ENCODE results near the gene LRPAP1. TPM values are rescaled to one million over a fixed set of nuclear protein-coding genes. Genes with fewer than 3 reads are reported as not detected.
A peak's percentile ranks its signal among the peaks of the same experiment; 100 is the strongest.

Gene LRPAP1
- total RNA-seq, 1 donor from 2014 or later, result 15.7 TPM

- peaks cover 0 to 6% (median 0%) of the 10 kb centered on the region in 3 donors for H3K27me3 ChIP-seq (ENCODE audit: control insufficient read depth in 3 of 3, insufficient read depth in 3 of 3, low read length in 3 of 3)
- H3K36me3 ChIP-seq (ENCODE audit: control insufficient read depth in 3 of 3, insufficient read depth in 3 of 3, low read length in 3 of 3), result peaks cover 3 to 18% (median 6%) of the 10 kb centered on the region in 3 donors
- peaks cover 39 to 77% (median 66%) of the 10 kb centered on the region in 3 donors for H3K4me1 ChIP-seq (ENCODE audit: control insufficient read depth in 3 of 3, insufficient read depth in 3 of 3, low read length in 3 of 3)
- no peak overlapping the region for H3K4me3 ChIP-seq (ENCODE audit: low read length in 3 of 3)
- H3K9me3 ChIP-seq (ENCODE audit: control insufficient read depth in 3 of 3, low read length in 3 of 3), result no peaks in the 10 kb centered on the region
- peak overlapping the region in 2 of 3 donors; percentile 27 to 81 for H3K9ac ChIP-seq (ENCODE audit: low read depth in 1 of 3, low read length in 3 of 3)
- peak overlapping the region; percentile 100 for H3K27ac ChIP-seq (ENCODE audit: low read depth, low read length)
These were observed 51.1 kb downstream of the LRPAP1 start for GRCh38 chr4:3481113-3481531.

- Histone ChIP-seq H3K4me3 (ENCODE audit: low read length in 3 of 3) (no peak overlapping the region), H3K4me1 (ENCODE audit: control insufficient read depth in 3 of 3, insufficient read depth in 3 of 3, low read length in 3 of 3) (peaks cover 36 to 72% (median 61%) of the 10 kb centered on the region in 3 donors), H3K27ac (ENCODE audit: low read depth, low read length) (peak overlapping the region; percentile 100), H3K36me3 (ENCODE audit: control insufficient read depth in 3 of 3, insufficient read depth in 3 of 3, low read length in 3 of 3) (peaks cover 3 to 16% (median 3%) of the 10 kb centered on the region in 3 donors), H3K9me3 (ENCODE audit: control insufficient read depth in 3 of 3, low read length in 3 of 3) (no peaks in the 10 kb centered on the region), H3K27me3 (ENCODE audit: control insufficient read depth in 3 of 3, insufficient read depth in 3 of 3, low read length in 3 of 3) (peaks cover 0 to 4% (median 0%) of the 10 kb centered on the region in 3 donors), H3K9ac (ENCODE audit: low read depth in 1 of 3, low read length in 3 of 3) (peak overlapping the region in 2 of 3 donors; percentile 27 to 81)
These were observed 51.6 kb downstream of the LRPAP1 start for GRCh38 chr4:3480528-3481112.

- peaks cover 3 to 20% (median 3%) of the 10 kb centered on the region in 3 donors for H3K36me3 ChIP-seq (ENCODE audit: control insufficient read depth in 3 of 3, insufficient read depth in 3 of 3, low read length in 3 of 3)
- peak overlapping the region in 2 of 3 donors; percentile 14 to 81 for H3K9ac ChIP-seq (ENCODE audit: low read depth in 1 of 3, low read length in 3 of 3)
- H3K4me1 ChIP-seq (ENCODE audit: control insufficient read depth in 3 of 3, insufficient read depth in 3 of 3, low read length in 3 of 3), result peaks cover 30 to 64% (median 54%) of the 10 kb centered on the region in 3 donors
- no peak overlapping the region for H3K4me3 ChIP-seq (ENCODE audit: low read length in 3 of 3)
- peaks cover 0 to 4% (median 0%) of the 10 kb centered on the region in 3 donors for H3K27me3 ChIP-seq (ENCODE audit: control insufficient read depth in 3 of 3, insufficient read depth in 3 of 3, low read length in 3 of 3)
- H3K27ac ChIP-seq (ENCODE audit: low read depth, low read length), result no peak overlapping the region
- no peaks in the 10 kb centered on the region for H3K9me3 ChIP-seq (ENCODE audit: control insufficient read depth in 3 of 3, low read length in 3 of 3)
These were observed 52.7 kb downstream of the LRPAP1 start for GRCh38 chr4:3479358-3480101.

- peaks cover 25 to 64% (median 46%) of the 10 kb centered on the region in 3 donors for H3K4me1 ChIP-seq (ENCODE audit: control insufficient read depth in 3 of 3, insufficient read depth in 3 of 3, low read length in 3 of 3)
- no peaks in the 10 kb centered on the region for H3K9me3 ChIP-seq (ENCODE audit: control insufficient read depth in 3 of 3, low read length in 3 of 3)
- H3K4me3 ChIP-seq (ENCODE audit: low read length in 3 of 3), result no peak overlapping the region
- no peak overlapping the region for H3K27ac ChIP-seq (ENCODE audit: low read depth, low read length)
- H3K9ac ChIP-seq (ENCODE audit: low read depth in 1 of 3, low read length in 3 of 3), result peak overlapping the region in 1 of 3 donors; percentile 81
- peaks cover 0 to 4% (median 0%) of the 10 kb centered on the region in 3 donors for H3K27me3 ChIP-seq (ENCODE audit: control insufficient read depth in 3 of 3, insufficient read depth in 3 of 3, low read length in 3 of 3)
- peaks cover 3 to 20% (median 3%) of the 10 kb centered on the region in 3 donors for H3K36me3 ChIP-seq (ENCODE audit: control insufficient read depth in 3 of 3, insufficient read depth in 3 of 3, low read length in 3 of 3)
These were observed 53.5 kb downstream of the LRPAP1 start for GRCh38 chr4:3478446-3479357.

DNA sequence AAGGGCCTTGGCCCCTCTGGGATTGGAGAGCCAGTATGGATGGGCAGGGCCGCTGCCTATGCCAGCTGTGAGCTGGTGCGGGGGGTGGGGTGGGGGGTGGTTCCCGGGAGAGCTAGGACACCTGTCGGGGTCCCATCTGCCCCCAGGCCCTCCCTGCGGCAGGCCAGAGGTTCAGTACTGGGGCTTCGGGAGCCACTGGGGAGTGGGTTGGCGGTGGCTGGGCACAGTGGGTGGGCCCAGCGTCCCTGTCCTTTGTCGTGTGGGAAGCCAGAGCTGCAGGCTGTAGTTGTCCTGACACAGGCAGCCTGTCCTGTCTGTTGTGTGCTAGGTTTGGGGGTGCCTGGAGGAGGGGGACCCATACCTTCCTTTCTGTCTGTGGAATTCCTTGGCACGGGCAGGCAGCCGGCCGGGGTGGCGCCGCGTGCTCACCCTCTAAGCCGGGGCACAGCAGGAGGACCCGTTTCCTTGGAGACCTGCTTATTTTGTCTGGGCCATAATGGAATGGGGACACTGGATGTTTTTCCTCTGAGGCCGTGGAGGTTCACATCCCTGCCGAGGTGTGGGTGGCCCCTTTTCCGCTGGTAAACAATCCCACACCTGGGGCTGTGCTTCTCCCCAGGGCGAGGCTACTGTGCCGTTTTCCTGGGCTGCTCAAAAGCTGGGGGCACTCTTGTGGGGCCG is 54.3 kb downstream of the LRPAP1 start:
- H3K4me1 ChIP-seq (ENCODE audit: control insufficient read depth in 3 of 3, insufficient read depth in 3 of 3, low read length in 3 of 3), result peaks cover 28 to 69% (median 45%) of the 10 kb centered on the region in 3 donors
- no peaks in the 10 kb centered on the region for H3K9me3 ChIP-seq (ENCODE audit: control insufficient read depth in 3 of 3, low read length in 3 of 3)
- H3K27ac ChIP-seq (ENCODE audit: low read depth, low read length), result no peak overlapping the region
- peaks cover 0 to 4% (median 0%) of the 10 kb centered on the region in 3 donors for H3K27me3 ChIP-seq (ENCODE audit: control insufficient read depth in 3 of 3, insufficient read depth in 3 of 3, low read length in 3 of 3)
- H3K36me3 ChIP-seq (ENCODE audit: control insufficient read depth in 3 of 3, insufficient read depth in 3 of 3, low read length in 3 of 3), result peaks cover 3 to 20% (median 3%) of the 10 kb centered on the region in 3 donors
- H3K9ac ChIP-seq (ENCODE audit: low read depth in 1 of 3, low read length in 3 of 3), result peak overlapping the region in 1 of 3 donors; percentile 60
- no peak overlapping the region for H3K4me3 ChIP-seq (ENCODE audit: low read length in 3 of 3)

GRCh38 chr4:3476936-3477749 is 55.1 kb downstream of the LRPAP1 start:
- Histone ChIP-seq H3K36me3 (ENCODE audit: control insufficient read depth in 3 of 3, insufficient read depth in 3 of 3, low read length in 3 of 3) (peaks cover 3 to 20% (median 3%) of the 10 kb centered on the region in 3 donors), H3K9me3 (ENCODE audit: control insufficient read depth in 3 of 3, low read length in 3 of 3) (no peaks in the 10 kb centered on the region), H3K9ac (ENCODE audit: low read depth in 1 of 3, low read length in 3 of 3) (peak overlapping the region in 1 of 3 donors; percentile 60), H3K27ac (ENCODE audit: low read depth, low read length) (no peak overlapping the region), H3K4me1 (ENCODE audit: control insufficient read depth in 3 of 3, insufficient read depth in 3 of 3, low read length in 3 of 3) (peaks cover 26 to 69% (median 46%) of the 10 kb centered on the region in 3 donors), H3K27me3 (ENCODE audit: control insufficient read depth in 3 of 3, insufficient read depth in 3 of 3, low read length in 3 of 3) (no peaks in the 10 kb centered on the region), H3K4me3 (ENCODE audit: low read length in 3 of 3) (no peak overlapping the region)

GRCh38 chr4:3476341-3476747 is 55.9 kb downstream of the LRPAP1 start:
- peaks cover 20 to 66% (median 38%) of the 10 kb centered on the region in 3 donors for H3K4me1 ChIP-seq (ENCODE audit: control insufficient read depth in 3 of 3, insufficient read depth in 3 of 3, low read length in 3 of 3)

DNA sequence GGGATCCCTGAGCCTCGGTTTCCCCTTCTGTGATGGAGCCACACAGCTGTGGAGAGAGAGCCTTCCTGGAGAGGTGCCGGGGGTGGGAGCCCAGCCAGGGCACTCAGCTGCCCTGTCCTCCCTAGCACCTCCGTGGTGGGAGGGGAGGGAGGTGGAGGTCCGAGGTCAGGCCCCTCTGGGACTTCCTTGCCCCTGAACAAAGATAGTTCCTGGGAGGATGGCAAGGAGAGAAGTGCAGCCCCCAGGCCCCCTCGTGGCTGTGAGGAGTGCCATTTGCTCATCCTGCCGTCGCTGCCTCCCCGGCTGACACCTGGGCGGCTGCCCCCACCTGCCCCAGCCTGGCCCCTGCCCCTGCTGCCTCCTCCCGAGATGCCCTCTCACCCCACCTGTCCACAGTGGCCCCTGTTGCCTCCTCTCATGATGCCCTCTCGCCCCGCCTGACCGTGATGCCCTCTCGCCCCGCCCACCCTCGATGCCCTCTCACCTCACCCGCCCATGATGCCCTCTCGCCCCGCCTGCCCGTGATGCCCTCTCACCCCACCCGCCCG is 56.4 kb downstream of the LRPAP1 start:
- Histone ChIP-seq H3K36me3 (ENCODE audit: control insufficient read depth in 3 of 3, insufficient read depth in 3 of 3, low read length in 3 of 3) (peaks cover 3 to 25% (median 3%) of the 10 kb centered on the region in 3 donors), H3K9ac (ENCODE audit: low read depth in 1 of 3, low read length in 3 of 3) (no peak overlapping the region), H3K4me3 (ENCODE audit: low read length in 3 of 3) (no peak overlapping the region), H3K27me3 (ENCODE audit: control insufficient read depth in 3 of 3, insufficient read depth in 3 of 3, low read length in 3 of 3) (no peaks in the 10 kb centered on the region), H3K27ac (ENCODE audit: low read depth, low read length) (no peak overlapping the region), H3K4me1 (ENCODE audit: control insufficient read depth in 3 of 3, insufficient read depth in 3 of 3, low read length in 3 of 3) (peaks cover 17 to 65% (median 37%) of the 10 kb centered on the region in 3 donors), H3K9me3 (ENCODE audit: control insufficient read depth in 3 of 3, low read length in 3 of 3) (no peaks in the 10 kb centered on the region)

More at GRCh38 chr4:3476341-3476747, 55.9 kb downstream of the LRPAP1 start:
- Histone ChIP-seq H3K36me3 (ENCODE audit: control insufficient read depth in 3 of 3, insufficient read depth in 3 of 3, low read length in 3 of 3) (peaks cover 3 to 20% (median 3%) of the 10 kb centered on the region in 3 donors), H3K4me3 (ENCODE audit: low read length in 3 of 3) (no peak overlapping the region), H3K27ac (ENCODE audit: low read depth, low read length) (no peak overlapping the region), H3K27me3 (ENCODE audit: control insufficient read depth in 3 of 3, insufficient read depth in 3 of 3, low read length in 3 of 3) (no peaks in the 10 kb centered on the region), H3K9ac (ENCODE audit: low read depth in 1 of 3, low read length in 3 of 3) (no peak overlapping the region), H3K9me3 (ENCODE audit: control insufficient read depth in 3 of 3, low read length in 3 of 3) (no peaks in the 10 kb centered on the region)
